ENCODE data around the gene FOXI3. TPM values are rescaled to one million over a fixed set of nuclear protein-coding genes. Genes with fewer than 3 reads are reported as not detected.

The FOXI3 gene
- not detected in 2 replicates for total RNA-seq (2014; rRNA removed; shearing (Covaris generic); ENCODE audit: low replicate concordance)

GRCh38 chr2:88452565-88452905, at the start of gene FOXI3:
Gene FOXI3, minus strand, starts transcription at chr2:88452693. Its CDS starts 158 bp downstream, at chr2:88452535.
- Histone ChIP-seq H3K9me3 (no peaks in the 10 kb centered on the region), H3K27me3 (peaks cover 64% of the 10 kb centered on the region), H3K36me3 (no peaks in the 10 kb centered on the region), H3K4me3 (no peak within 1 kb of the TSS)
- no peak for DNase-seq

- no peaks in the 10 kb centered on the region for H3K9me3 ChIP-seq
- H3K4me3 ChIP-seq = no peak overlapping the region
- DNase-seq = no peak
- H3K36me3 ChIP-seq = no peaks in the 10 kb centered on the region
- no peaks in the 10 kb centered on the region for H3K27me3 ChIP-seq
Observed at GRCh38 chr2:88500691-88501090, 48.2 kb upstream of the FOXI3 start.

GRCh38 chr2:88499204-88499603, 46.7 kb upstream of the FOXI3 start:
- H3K36me3 ChIP-seq = no peaks in the 10 kb centered on the region
- DNase-seq = no peak
- no peaks in the 10 kb centered on the region for H3K9me3 ChIP-seq
- 0 out of 2 replicates have a peak, but pooled peaks cover 4% of the 10 kb centered on the region for H3K27me3 ChIP-seq
- no peak overlapping the region for H3K4me3 ChIP-seq

- no peak overlapping the region for H3K4me3 ChIP-seq
- 0 out of 2 replicates have a peak, but pooled peaks cover 4% of the 10 kb centered on the region for H3K27me3 ChIP-seq
- DNase-seq = no peak
- no peaks in the 10 kb centered on the region for H3K36me3 ChIP-seq
- H3K9me3 ChIP-seq = no peaks in the 10 kb centered on the region
Observed at GRCh38 chr2:88493481-88493880, 41.0 kb upstream of the FOXI3 start.

- Histone ChIP-seq H3K9me3 (no peaks in the 10 kb centered on the region), H3K27me3 (0 out of 2 replicates have a peak, but pooled peaks cover 4% of the 10 kb centered on the region), H3K4me3 (no peak overlapping the region), H3K36me3 (no peaks in the 10 kb centered on the region)
- DNase-seq = no peak
Observed at GRCh38 chr2:88492002-88492401, 39.5 kb upstream of the FOXI3 start.

- Histone ChIP-seq H3K36me3 (no peaks in the 10 kb centered on the region), H3K9me3 (no peaks in the 10 kb centered on the region), H3K27me3 (no peaks in the 10 kb centered on the region), H3K4me3 (no peak overlapping the region)
- no peak for DNase-seq
Observed at GRCh38 chr2:88489181-88489580, 36.7 kb upstream of the FOXI3 start.

GRCh38 chr2:88483200-88483599, 30.7 kb upstream of the FOXI3 start:
- Histone ChIP-seq H3K36me3 (no peaks in the 10 kb centered on the region), H3K4me3 (no peak overlapping the region), H3K27me3 (peaks cover 6% of the 10 kb centered on the region; the same call in 1 of the 2 replicates), H3K9me3 (no peaks in the 10 kb centered on the region)
- DNase-seq = no peak

GRCh38 chr2:88481691-88482336, 29.3 kb upstream of the FOXI3 start:
- H3K36me3 ChIP-seq = no peaks in the 10 kb centered on the region
- no peak overlapping the region for H3K4me3 ChIP-seq
- H3K27me3 ChIP-seq = peaks cover 6% of the 10 kb centered on the region; the same call in 1 of the 2 replicates
- no peaks in the 10 kb centered on the region for H3K9me3 ChIP-seq
- DNase-seq = no peak

- no peak for DNase-seq
- Histone ChIP-seq H3K27me3 (no peaks in the 10 kb centered on the region; the same call in none of the 2 replicates), H3K9me3 (no peaks in the 10 kb centered on the region), H3K4me3 (no peak overlapping the region), H3K36me3 (no peaks in the 10 kb centered on the region)
Observed at GRCh38 chr2:88472811-88473210, 20.3 kb upstream of the FOXI3 start.

GRCh38 chr2:88471083-88471942, 18.8 kb upstream of the FOXI3 start:
- Histone ChIP-seq H3K4me3 (no peak overlapping the region), H3K9me3 (no peaks in the 10 kb centered on the region), H3K27me3 (no peaks in the 10 kb centered on the region; the same call in 1 of the 2 replicates), H3K36me3 (no peaks in the 10 kb centered on the region)
- DNase-seq = no peak

- Histone ChIP-seq H3K36me3 (no peaks in the 10 kb centered on the region), H3K27me3 (no peaks in the 10 kb centered on the region; the same call in 1 of the 2 replicates), H3K9me3 (no peaks in the 10 kb centered on the region), H3K4me3 (no peak overlapping the region)
- no peak for DNase-seq
Observed at GRCh38 chr2:88469202-88470114, 17.0 kb upstream of the FOXI3 start.

- DNase-seq = no peak
- Histone ChIP-seq H3K4me3 (no peak overlapping the region), H3K9me3 (no peaks in the 10 kb centered on the region), H3K27me3 (0 out of 2 replicates have a peak, but pooled peaks cover 2% of the 10 kb centered on the region), H3K36me3 (no peaks in the 10 kb centered on the region)
Observed at GRCh38 chr2:88464153-88464552, 11.7 kb upstream of the FOXI3 start.

- peaks cover 30% of the 10 kb centered on the region for H3K27me3 ChIP-seq
Observed at GRCh38 chr2:88458633-88459032, 6.1 kb upstream of the FOXI3 start.

GRCh38 chr2:88452980-88453582, 588 bp upstream of the FOXI3 start:
- H3K4me3 ChIP-seq = no peak overlapping the region
- no peak for DNase-seq
- H3K27me3 ChIP-seq = peaks cover 66% of the 10 kb centered on the region
- H3K9me3 ChIP-seq = no peaks in the 10 kb centered on the region
- H3K36me3 ChIP-seq = no peaks in the 10 kb centered on the region

More at GRCh38 chr2:88458633-88459032, 6.1 kb upstream of the FOXI3 start:
- no peaks in the 10 kb centered on the region for H3K9me3 ChIP-seq
- H3K36me3 ChIP-seq = no peaks in the 10 kb centered on the region
- H3K4me3 ChIP-seq = no peak overlapping the region
- DNase-seq = no peak

- DNase-seq = no peak
- Histone ChIP-seq H3K27me3 (peaks cover 64% of the 10 kb centered on the region), H3K36me3 (no peaks in the 10 kb centered on the region), H3K9me3 (no peaks in the 10 kb centered on the region), H3K4me3 (no peak overlapping the region)
Observed at GRCh38 chr2:88451811-88452564, 505 bp downstream of the FOXI3 start.

Measured in MG63 (cell line).